A549 (cell line): ENCODE data around the gene C11orf91. TPM values are rescaled to one million over a fixed set of nuclear protein-coding genes. Genes with fewer than 3 reads are reported as not detected.

ENCODE experiments used
- ATAC-seq, 2 experiments: fragments of 200-7000 bp in 1 of 2; fragments of >200 bp in 1 of 2; cut with Nextera tagmentation in 1 of 2; cut with Tn5 transposase in 1 of 2; 3 replicates each; pipeline versions ENCODE4 v1.8.0 to v1.9.1; 2018 to 2020; ENCODE audit warnings: mild to moderate bottlenecking in 1 of 2, moderate library complexity in 1 of 2
- CTCF ChIA-PET: fragments of 300-600 bp; sonication (Branson Sonifier 250); formaldehyde crosslinking; extraction: SDS; loops from one replicate; lab custom pipeline; 2021; ENCODE audit warnings: antibody characterized with exemption, inconsistent platforms; lab: Yijun Ruan, JAX
- POLR2A ChIA-PET: fragments of 350-600 bp; formaldehyde crosslinking; extraction: SDS; loops from one replicate; lab custom pipeline; 2021; ENCODE audit warnings: antibody characterized with exemption, inconsistent platforms; lab: Yijun Ruan, JAX
- DNase-seq, 2 experiments: peaks; one replicate each; pipeline versions ENCODE4 v3.0.0 to v3.0.0-alpha.2; 2011 to 2016; ENCODE audit warnings: low read depth in 1 of 2, low spot score in 1 of 2
- FAIRE-seq: peaks from 2 replicates; lab custom pipeline; 2011; peaks lifted over from hg19 to GRCh38; lab: Jason Lieb, UNC
- H3K27ac ChIP-seq, 2 experiments: fragments of >200 bp; sonication (Bioruptor Twin); formaldehyde crosslinking; 3 replicates each; pipeline ENCODE4 v1.5.1; 2016 to 2017
- H3K4me1 ChIP-seq: fragments of >200 bp; sonication (Bioruptor Twin); formaldehyde crosslinking; 3 replicates; pipeline ENCODE4 v1.6.1; 2016
- H3K4me2 ChIP-seq: fragments of >200 bp; sonication (Bioruptor Twin); formaldehyde crosslinking; 3 replicates; pipeline ENCODE4 v1.6.1; 2016
- H3K4me3 ChIP-seq: fragments of >200 bp; sonication (Bioruptor Twin); formaldehyde crosslinking; 3 replicates; pipeline ENCODE4 v1.5.1; 2016
- H3K9me3 ChIP-seq: fragments of >200 bp; sonication (Bioruptor Twin); formaldehyde crosslinking; 3 replicates; pipeline ENCODE4 v1.6.1; 2016
- CHD4 ChIP-seq: fragments of 200-600 bp; sonication (generic); IDR thresholded peaks from 2 replicates; pipeline ENCODE4 v1.6.1; 2016; ENCODE audit warnings: antibody characterized with exemption, mild to moderate bottlenecking, borderline replicate concordance
- ESRRA ChIP-seq: fragments of 150-350 bp; IDR thresholded peaks from 2 replicates; pipeline ENCODE4 v1.6.1; 2014; ENCODE audit warnings: mild to moderate bottlenecking, low read length, borderline replicate concordance
- FOSB ChIP-seq: fragments of 250-450 bp; sonication (Bioruptor Pico); IDR thresholded peaks from 2 replicates; pipeline ENCODE4 v1.5.0; 2020; ENCODE audit warnings: mild to moderate bottlenecking, moderate library complexity
- FOXS1 ChIP-seq: fragments of 250-450 bp; sonication (Bioruptor Pico); IDR thresholded peaks from 2 replicates; pipeline ENCODE4 v1.5.0; 2020; ENCODE audit warnings: mild to moderate bottlenecking, moderate library complexity
- GATA3 ChIP-seq: IDR thresholded peaks from 2 replicates; pipeline ENCODE4 v1.6.1; 2012; ENCODE audit warnings: borderline replicate concordance
- HEYL ChIP-seq: fragments of 250-450 bp; sonication (Bioruptor Pico); IDR thresholded peaks from 2 replicates; pipeline ENCODE4 v1.8.0; 2021; ENCODE audit warnings: mild to moderate bottlenecking, moderate library complexity
- HOXA7 ChIP-seq: fragments of 250-450 bp; sonication (Bioruptor Pico); IDR thresholded peaks from 2 replicates; pipeline ENCODE4 v1.5.0; 2020; ENCODE audit warnings: mild to moderate bottlenecking, moderate library complexity
- HOXB5 ChIP-seq: fragments of 250-450 bp; sonication (Bioruptor Pico); IDR thresholded peaks from 2 replicates; pipeline ENCODE4 v1.5.0; 2020; ENCODE audit warnings: mild to moderate bottlenecking, moderate library complexity
- JUN ChIP-seq, 2 experiments: fragments of >200 bp; sonication (Bioruptor Twin); formaldehyde crosslinking; IDR thresholded peaks; 2 replicates in 1 of 2; 3 replicates in 1 of 2; pipeline ENCODE4 v1.6.1; 2016 to 2017
- MAFK ChIP-seq: fragments of 450-650 bp; IDR thresholded peaks from 2 replicates; pipeline ENCODE4 v1.6.1; 2014; ENCODE audit not compliant: partially characterized antibody
- NFE2L2 ChIP-seq: fragments of 150-350 bp; conservative IDR thresholded peaks from 2 replicates; pipeline ENCODE4 v1.6.1; 2014; ENCODE audit warnings: low read length
- POLR2A ChIP-seq: IDR thresholded peaks from 2 replicates; pipeline ENCODE4 v1.6.1; 2012; ENCODE audit warnings: mild to moderate bottlenecking, low read length
- RAD21 ChIP-seq, 2 experiments: fragments of >200 bp in 1 of 2; sonication (Bioruptor Twin) in 1 of 2; formaldehyde crosslinking in 1 of 2; IDR thresholded peaks in 1 of 2; conservative IDR thresholded peaks in 1 of 2; 2 replicates in 1 of 2; 3 replicates in 1 of 2; pipeline ENCODE4 v1.6.1; 2012 to 2018; ENCODE audit warnings: inconsistent platforms in 1 of 2
- RARB ChIP-seq: fragments of 250-450 bp; sonication (Bioruptor Pico); IDR thresholded peaks from 2 replicates; pipeline ENCODE4 v1.8.0; 2021; ENCODE audit warnings: mild to moderate bottlenecking, moderate library complexity
- RFX5 ChIP-seq: fragments of 450-650 bp; IDR thresholded peaks from 2 replicates; pipeline ENCODE4 v1.7.1; 2014; ENCODE audit warnings: antibody characterized with exemption, mild to moderate bottlenecking, moderate library complexity
- RNF2 ChIP-seq: fragments of 200-600 bp; sonication (generic); IDR thresholded peaks from 2 replicates; pipeline ENCODE4 v1.6.1; 2016; ENCODE audit warnings: low read depth, mild to moderate bottlenecking, antibody characterized with exemption, moderate library complexity, borderline replicate concordance
- SMC3 ChIP-seq: fragments of >200 bp; sonication (Bioruptor Twin); formaldehyde crosslinking; IDR thresholded peaks from 3 replicates; pipeline ENCODE4 v1.6.1; 2018; ENCODE audit warnings: inconsistent platforms
- TFCP2L1 ChIP-seq: fragments of 250-450 bp; sonication (Bioruptor Pico); IDR thresholded peaks from 2 replicates; pipeline ENCODE4 v1.5.0; 2021; ENCODE audit warnings: mild to moderate bottlenecking
- TP53 ChIP-seq: fragments of 250-450 bp; sonication (Bioruptor Pico); IDR thresholded peaks from 2 replicates; pipeline ENCODE4 v1.5.0; 2021; ENCODE audit warnings: mild to moderate bottlenecking, moderate library complexity
- ZC3H11A ChIP-seq: fragments of 450-650 bp; IDR thresholded peaks from 2 replicates; pipeline ENCODE4 v1.6.1; 2014; ENCODE audit warnings: antibody characterized with exemption, mild to moderate bottlenecking
- ZFP36 ChIP-seq: fragments of 450-650 bp; IDR thresholded peaks from 2 replicates; pipeline ENCODE4 v1.6.1; 2014; ENCODE audit warnings: borderline replicate concordance; ENCODE audit not compliant: partially characterized antibody
- ZNF302 ChIP-seq: fragments of 250-450 bp; sonication (Bioruptor Pico); IDR thresholded peaks from 2 replicates; pipeline ENCODE4 v1.9.0; 2021; ENCODE audit warnings: inconsistent platforms, mild to moderate bottlenecking, moderate library complexity
- ZSCAN20 ChIP-seq: fragments of 250-450 bp; sonication (Bioruptor Pico); IDR thresholded peaks from 2 replicates; pipeline ENCODE4 v1.8.0; 2022; ENCODE audit warnings: mild to moderate bottlenecking, moderate library complexity
- WGBS: methylation state at CpG from one replicate; pipeline ENCODE4 v1.1.6; 2017; ENCODE audit errors: missing lambda C conversion rate; 5-methylcytosine and 5-hydroxymethylcytosine counted together
- polyA plus RNA-seq, 4 experiments: library from polyadenylated mRNA; depleted of rRNA in 3 of 4; stranded (reverse); fragments of >200 nt; fragmentation: RNase III in 1 of 4; extraction: RNeasy Plus Mini Kit Qiagen cat#74134 plus additional on column Dnase treatment in 1 of 4; gene quantifications; 2 replicates in 3 of 4; 3 replicates in 1 of 4; pipeline ENCODE4 v1.2.3, GENCODE V29; 2011 to 2017
- TF ChIP-seq, protein P1 (sequence below): fragments of >200 bp; sonication (Bioruptor Twin); formaldehyde crosslinking; IDR thresholded peaks from 3 replicates; pipeline ENCODE4 v1.6.1; 2016
- TF ChIP-seq, protein P2 (sequence below): fragments of 150-350 bp; IDR thresholded peaks from 2 replicates; pipeline ENCODE4 v1.6.1; 2014; ENCODE audit warnings: low read depth, mild to moderate bottlenecking, low read length
- TF ChIP-seq, protein P3 (sequence below): fragments of 250-450 bp; sonication (Bioruptor Pico); IDR thresholded peaks from 2 replicates; pipeline ENCODE4 v1.5.0; 2021; ENCODE audit warnings: mild to moderate bottlenecking, moderate library complexity, borderline replicate concordance
- TF ChIP-seq, protein P4 (sequence below): IDR thresholded peaks from 2 replicates; pipeline ENCODE4 v1.6.1; 2012

C11orf91 gene
- polyA plus RNA-seq, 2 of the 4 experiments (the other 2 are of a cell fraction), result 0.15 TPM; not detected in 1

DNA sequence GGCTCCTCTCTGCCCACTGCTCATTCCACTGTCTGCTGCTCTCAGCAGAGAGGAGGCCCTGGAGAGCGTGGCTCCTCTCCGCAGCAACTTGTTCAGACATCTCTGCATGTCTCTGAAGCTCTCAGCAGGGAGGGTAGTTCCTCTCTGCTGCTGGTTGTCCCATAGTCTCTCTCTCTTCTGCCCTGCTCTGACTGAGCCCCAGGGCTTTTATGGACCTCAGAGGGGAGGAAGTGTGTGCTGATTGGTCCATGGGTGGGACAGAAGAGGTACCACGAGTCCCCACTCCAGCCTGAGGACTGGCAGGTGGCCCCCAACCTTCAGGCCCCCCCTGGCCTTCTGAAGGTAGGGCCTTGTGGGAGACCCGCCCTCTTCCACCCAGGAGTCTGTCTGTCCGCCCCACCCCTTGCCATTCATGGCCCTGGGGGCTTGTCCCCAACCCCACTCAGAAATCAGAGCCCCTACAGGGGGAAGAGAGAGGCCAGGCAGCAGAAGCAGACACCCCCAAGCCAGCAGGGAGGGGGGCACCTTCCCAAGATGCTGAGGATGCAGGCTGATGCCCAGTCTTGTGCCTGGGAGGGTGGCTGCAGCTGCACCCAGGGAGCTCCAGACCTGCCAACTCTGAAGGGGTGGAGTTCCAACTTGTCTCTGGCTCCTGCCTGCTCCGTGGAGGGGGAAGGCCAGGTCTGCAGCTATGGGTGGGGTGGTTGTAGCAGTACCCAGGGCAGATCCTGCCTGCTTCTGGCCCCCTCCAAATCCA, 35.1 kb downstream of the C11orf91 start:
- no peaks in the 10 kb centered on the region for H3K4me1 ChIP-seq
- no peak for TF ChIP-seq HOXB5
- no peak for TF ChIP-seq JUN (IDR thresholded peaks at IDR 0.05)
- no peak for TF ChIP-seq NFE2L2
- no peak for TF ChIP-seq RNF2
- TF ChIP-seq POLR2A, result no peak
- TF ChIP-seq RAD21 (conservative IDR thresholded peaks at IDR 0.05 in 1 of 2, IDR thresholded peaks at IDR 0.05 in 1 of 2), result no peak
- no peak for TF ChIP-seq ZSCAN20 (CRISPR knock-in tag)
- TF ChIP-seq ESRRA, result no peak
- TF ChIP-seq, protein P1, sequence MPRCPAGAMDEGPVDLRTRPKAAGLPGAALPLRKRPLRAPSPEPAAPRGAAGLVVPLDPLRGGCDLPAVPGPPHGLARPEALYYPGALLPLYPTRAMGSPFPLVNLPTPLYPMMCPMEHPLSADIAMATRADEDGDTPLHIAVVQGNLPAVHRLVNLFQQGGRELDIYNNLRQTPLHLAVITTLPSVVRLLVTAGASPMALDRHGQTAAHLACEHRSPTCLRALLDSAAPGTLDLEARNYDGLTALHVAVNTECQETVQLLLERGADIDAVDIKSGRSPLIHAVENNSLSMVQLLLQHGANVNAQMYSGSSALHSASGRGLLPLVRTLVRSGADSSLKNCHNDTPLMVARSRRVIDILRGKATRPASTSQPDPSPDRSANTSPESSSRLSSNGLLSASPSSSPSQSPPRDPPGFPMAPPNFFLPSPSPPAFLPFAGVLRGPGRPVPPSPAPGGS, result no peak
- no peak for TF ChIP-seq TFCP2L1 (CRISPR knock-in tag)
- no peak for TF ChIP-seq ZC3H11A
- no peak for TF ChIP-seq FOSB (CRISPR knock-in tag)
- no peak for TF ChIP-seq ZFP36
- no peak for TF ChIP-seq RFX5
- TF ChIP-seq, all 56 proteins: peak for 0
- H3K4me2 ChIP-seq, result no peak overlapping the region
- WGBS, result 72% methylated on average over 5 of the region's 6 CpGs
- DNase-seq, result no peak
- FAIRE-seq, result no peak
- no peak overlapping the region for H3K27ac ChIP-seq
- ChIA-PET POLR2A (no interaction called here), CTCF (interaction anchor here (0.6 to 1.6 kb wide), 2 partner anchors 80 to 85 kb away, joined by 3 read pairs; no protein-coding TSS in a partner anchor)
- H3K9me3 ChIP-seq, result no peaks in the 10 kb centered on the region
- no peak overlapping the region for H3K4me3 ChIP-seq
- no peak for ATAC-seq

DNA sequence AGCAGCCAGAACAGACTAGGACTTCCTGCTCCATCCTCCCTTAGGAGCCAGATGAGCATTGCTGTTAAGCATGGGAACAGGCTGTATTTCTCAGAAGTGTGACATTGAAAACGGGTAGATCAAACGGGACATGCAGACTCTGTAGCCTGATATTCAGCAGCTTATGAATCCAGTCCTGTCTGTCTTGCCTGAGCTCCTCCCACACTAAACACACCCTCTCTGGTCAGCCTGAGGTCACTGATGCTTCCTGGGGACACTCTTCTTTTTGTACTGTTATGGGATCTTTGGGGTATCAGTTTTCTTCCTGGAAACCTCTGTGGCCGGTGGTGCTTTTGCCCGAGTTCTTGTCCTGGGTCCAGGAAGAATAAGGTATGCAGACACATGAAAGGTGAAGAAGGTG, 35.8 kb downstream of the C11orf91 start:
- no peaks in the 10 kb centered on the region for H3K9me3 ChIP-seq
- no peak overlapping the region for H3K4me2 ChIP-seq
- no peak overlapping the region for H3K4me3 ChIP-seq
- no peak for DNase-seq
- no peak for FAIRE-seq
- no peak overlapping the region for H3K27ac ChIP-seq
- H3K4me1 ChIP-seq, result no peaks in the 10 kb centered on the region
- CTCF ChIA-PET, result no interaction called here
- WGBS, result 91% methylated on average over 4 of the region's 4 CpGs
- TF ChIP-seq ZSCAN20 (CRISPR knock-in tag) (no peak), CHD4 (no peak), ESRRA (no peak), GATA3 (no peak)
- TF ChIP-seq, protein P2, sequence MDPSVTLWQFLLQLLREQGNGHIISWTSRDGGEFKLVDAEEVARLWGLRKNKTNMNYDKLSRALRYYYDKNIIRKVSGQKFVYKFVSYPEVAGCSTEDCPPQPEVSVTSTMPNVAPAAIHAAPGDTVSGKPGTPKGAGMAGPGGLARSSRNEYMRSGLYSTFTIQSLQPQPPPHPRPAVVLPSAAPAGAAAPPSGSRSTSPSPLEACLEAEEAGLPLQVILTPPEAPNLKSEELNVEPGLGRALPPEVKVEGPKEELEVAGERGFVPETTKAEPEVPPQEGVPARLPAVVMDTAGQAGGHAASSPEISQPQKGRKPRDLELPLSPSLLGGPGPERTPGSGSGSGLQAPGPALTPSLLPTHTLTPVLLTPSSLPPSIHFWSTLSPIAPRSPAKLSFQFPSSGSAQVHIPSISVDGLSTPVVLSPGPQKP, result no peak
- ATAC-seq, result no peak
- POLR2A ChIA-PET, result no interaction called here

DNA sequence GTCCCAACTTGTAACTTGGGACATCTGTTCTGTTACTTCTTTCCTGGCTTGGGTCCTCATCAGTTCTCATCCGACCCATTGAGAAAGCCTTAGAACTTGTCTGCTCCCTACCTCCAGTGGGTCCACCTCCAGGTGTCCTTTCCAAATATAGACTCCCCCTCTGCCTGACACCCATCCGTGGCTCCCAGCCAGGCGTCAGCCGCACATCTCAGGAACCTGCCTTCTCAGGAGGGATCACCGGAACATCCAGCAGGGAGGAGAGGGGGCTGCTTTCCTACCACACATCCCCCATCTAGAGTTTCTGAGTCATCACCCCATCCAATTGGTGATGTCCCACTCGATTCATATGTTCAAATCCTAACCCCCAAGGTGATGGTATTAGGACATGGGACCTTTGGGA, 36.5 kb downstream of the C11orf91 start:
- no peak for DNase-seq
- no peak overlapping the region for H3K4me2 ChIP-seq
- no peak for ATAC-seq
- no peak overlapping the region for H3K4me3 ChIP-seq
- no peaks in the 10 kb centered on the region for H3K9me3 ChIP-seq
- POLR2A ChIA-PET, result no interaction called here
- 74% methylated on average over 6 of the region's 6 CpGs for WGBS
- no peak for FAIRE-seq
- H3K27ac ChIP-seq, result no peak overlapping the region
- CTCF ChIA-PET, result no interaction called here
- TF ChIP-seq, protein P1, result no peak
- TF ChIP-seq HEYL (CRISPR knock-in tag) (no peak), TP53 (CRISPR knock-in tag) (no peak), RARB (CRISPR knock-in tag) (no peak), FOXS1 (no peak), HOXA7 (CRISPR knock-in tag) (no peak), ZNF302 (CRISPR knock-in tag) (no peak), SMC3 (no peak), MAFK (no peak)
- TF ChIP-seq, protein P3, sequence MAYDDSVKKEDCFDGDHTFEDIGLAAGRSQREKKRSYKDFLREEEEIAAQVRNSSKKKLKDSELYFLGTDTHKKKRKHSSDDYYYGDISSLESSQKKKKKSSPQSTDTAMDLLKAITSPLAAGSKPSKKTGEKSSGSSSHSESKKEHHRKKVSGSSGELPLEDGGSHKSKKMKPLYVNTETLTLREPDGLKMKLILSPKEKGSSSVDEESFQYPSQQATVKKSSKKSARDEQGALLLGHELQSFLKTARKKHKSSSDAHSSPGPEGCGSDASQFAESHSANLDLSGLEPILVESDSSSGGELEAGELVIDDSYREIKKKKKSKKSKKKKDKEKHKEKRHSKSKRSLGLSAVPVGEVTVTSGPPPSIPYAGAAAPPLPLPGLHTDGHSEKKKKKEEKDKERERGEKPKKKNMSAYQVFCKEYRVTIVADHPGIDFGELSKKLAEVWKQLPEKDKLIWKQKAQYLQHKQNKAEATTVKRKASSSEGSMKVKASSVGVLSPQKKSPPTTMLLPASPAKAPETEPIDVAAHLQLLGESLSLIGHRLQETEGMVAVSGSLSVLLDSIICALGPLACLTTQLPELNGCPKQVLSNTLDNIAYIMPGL (CRISPR knock-in tag), result no peak
- TF ChIP-seq, protein P4, sequence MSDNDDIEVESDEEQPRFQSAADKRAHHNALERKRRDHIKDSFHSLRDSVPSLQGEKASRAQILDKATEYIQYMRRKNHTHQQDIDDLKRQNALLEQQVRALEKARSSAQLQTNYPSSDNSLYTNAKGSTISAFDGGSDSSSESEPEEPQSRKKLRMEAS, result no peak
- H3K4me1 ChIP-seq, result no peaks in the 10 kb centered on the region
